HG03139 (cell line): ENCODE measurements around the gene SIRT1.
"Not testable (repeated sequence)": the region's sequence is repeated elsewhere in the genome, so short reads cannot be mapped to it uniquely, and the experiment has no call there.

ENCODE experiments used
- ATAC-seq: cut with Tn5 transposase; IDR thresholded peaks from one replicate; pipeline ENCODE4 v1.9.1; 2021; ENCODE audit not compliant: unreplicated experiment

SIRT1 gene

GRCh38 chr10:67875340-67876238, 8.9 kb upstream of the SIRT1 start:
- ATAC-seq: no peak

GRCh38 chr10:67877421-67877820, 7.0 kb upstream of the SIRT1 start:
- ATAC-seq: not testable (repeated sequence)

- ATAC-seq: no peak
These were observed 6.3 kb upstream of the SIRT1 start for GRCh38 chr10:67878133-67878532.

GRCh38 chr10:67883710-67884312, 645 bp upstream of the SIRT1 start:
- no peak for ATAC-seq

GRCh38 chr10:67884842-67885670, 600 bp downstream of the SIRT1 start:
- ATAC-seq: peak; percentile 58

GRCh38 chr10:67893637-67894036, 9.2 kb downstream of the SIRT1 start:
- ATAC-seq: no peak

GRCh38 chr10:67903581-67903980, 19.1 kb downstream of the SIRT1 start:
- no peak for ATAC-seq

- ATAC-seq: no peak
These were observed 28.0 kb downstream of the SIRT1 start for GRCh38 chr10:67912331-67912946.

GRCh38 chr10:67914777-67915340, 30.4 kb downstream of the SIRT1 start:
- no peak for ATAC-seq

- ATAC-seq: no peak
These were observed 32.7 kb downstream of the SIRT1 start for GRCh38 chr10:67917169-67917568.

- ATAC-seq: no peak
These were observed 33.2 kb downstream of the SIRT1 start for GRCh38 chr10:67917679-67918078.

- no peak for ATAC-seq
These were observed 36.6 kb downstream of the SIRT1 start for GRCh38 chr10:67921065-67921464.

- ATAC-seq: no peak
These were observed 39.1 kb downstream of the SIRT1 start for GRCh38 chr10:67923551-67923950.

- no peak for ATAC-seq
These were observed 39.7 kb downstream of the SIRT1 start for GRCh38 chr10:67924136-67924535.

- no peak for ATAC-seq
These were observed 41.1 kb downstream of the SIRT1 start for GRCh38 chr10:67925449-67926005.

GRCh38 chr10:67926951-67927350, 42.5 kb downstream of the SIRT1 start:
- ATAC-seq: no peak

- ATAC-seq: no peak
These were observed 48.7 kb downstream of the SIRT1 start for GRCh38 chr10:67933199-67933598.

- no peak for ATAC-seq
These were observed 49.9 kb downstream of the SIRT1 start for GRCh38 chr10:67934336-67934735.

- no peak for ATAC-seq
These were observed 50.8 kb downstream of the SIRT1 start for GRCh38 chr10:67935223-67935622.

GRCh38 chr10:67936416-67936815, 52.0 kb downstream of the SIRT1 start:
- ATAC-seq: no peak
